GM19467 (cell line): ENCODE results near the gene CDH13.

Experiments used
- ATAC-seq: cut with Tn5 transposase; IDR thresholded peaks from one replicate; pipeline ENCODE4 v1.9.1; 2021; ENCODE audit warnings: mild to moderate bottlenecking, moderate library complexity; ENCODE audit not compliant: unreplicated experiment

Gene CDH13

DNA sequence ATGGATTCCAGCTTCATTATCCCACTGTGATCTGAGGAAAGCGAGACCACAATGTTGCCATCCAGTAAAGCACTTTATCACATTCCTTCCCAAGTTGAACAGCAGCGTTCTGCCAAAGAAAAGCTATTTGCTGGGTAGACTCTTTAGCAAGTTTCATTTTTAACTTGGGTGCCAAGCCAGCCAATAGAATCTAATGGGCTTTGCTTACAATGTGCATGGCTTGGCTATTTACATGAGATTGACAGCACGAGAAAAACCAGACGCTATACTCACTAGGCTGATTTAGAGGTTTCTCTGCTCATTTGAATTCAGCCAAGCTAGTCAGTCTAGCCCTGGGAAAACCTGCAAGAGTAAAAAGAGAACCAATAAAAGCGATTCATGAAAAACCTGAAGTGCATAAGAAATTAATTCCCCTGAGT lies 108.9 kb downstream of the CDH13 start:
- ATAC-seq = no peak

DNA sequence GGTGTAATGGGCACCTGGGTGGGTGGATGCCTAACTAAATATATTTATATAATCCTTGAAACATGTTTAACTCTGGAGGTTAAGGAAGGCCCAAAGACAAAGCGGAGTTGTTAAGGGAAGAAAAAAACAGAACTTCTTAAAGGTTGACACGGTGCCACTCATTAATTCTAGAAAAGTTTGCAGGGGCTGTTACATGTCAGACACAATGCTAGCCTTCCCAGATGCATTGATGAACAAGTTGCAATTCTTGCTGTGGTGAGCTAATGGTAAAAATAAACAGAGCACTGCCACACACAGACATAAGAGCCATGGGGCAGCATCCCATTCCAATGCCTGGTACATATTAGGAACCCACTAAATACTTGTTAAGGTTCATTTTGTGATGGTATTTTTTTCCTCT lies 109.5 kb downstream of the CDH13 start:
- ATAC-seq = no peak

DNA sequence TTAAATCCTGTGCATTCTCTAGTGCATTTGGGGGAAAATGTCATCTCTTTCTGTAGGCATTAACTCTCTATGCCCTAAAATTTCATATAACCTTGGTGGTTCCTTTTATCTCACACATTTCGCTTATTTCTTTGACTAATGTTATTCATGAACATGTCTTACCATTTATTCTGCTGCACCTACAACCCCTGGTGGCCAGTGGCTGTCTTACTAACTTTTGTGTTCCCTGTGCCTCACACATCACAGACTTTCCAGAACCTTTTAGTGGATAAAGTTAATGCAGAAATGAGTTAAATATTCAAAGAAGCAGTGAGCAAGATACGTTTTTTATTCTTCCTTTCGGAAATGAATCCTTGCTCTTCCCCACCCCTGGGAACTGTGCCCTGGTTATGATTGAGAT lies 111.9 kb downstream of the CDH13 start:
- no peak for ATAC-seq

DNA sequence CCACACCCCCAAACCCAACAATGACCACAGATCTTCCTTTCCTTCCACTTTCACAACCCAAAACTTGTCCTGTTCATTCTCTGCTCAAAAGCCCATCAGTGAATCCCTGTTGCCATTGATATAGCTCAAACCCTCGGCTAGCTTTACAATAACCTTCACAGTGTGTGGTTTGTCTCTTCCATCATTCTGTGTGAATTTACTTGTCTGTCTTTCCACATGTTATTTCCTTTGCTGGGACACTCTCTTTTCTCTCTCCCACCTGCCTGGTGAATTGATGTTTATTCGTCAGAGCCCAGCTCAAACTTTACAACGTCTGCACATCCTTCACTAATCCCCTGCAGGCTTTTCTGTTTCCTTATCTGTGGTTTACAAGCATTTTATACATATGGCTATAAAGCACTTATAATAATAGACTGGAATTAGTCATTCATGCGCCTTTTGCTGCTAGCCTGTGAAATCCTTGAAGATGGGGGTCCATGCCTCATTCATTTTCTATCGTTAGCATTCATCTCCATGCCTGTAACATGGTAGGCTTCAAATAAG lies 114.4 kb downstream of the CDH13 start:
- ATAC-seq = no peak

DNA sequence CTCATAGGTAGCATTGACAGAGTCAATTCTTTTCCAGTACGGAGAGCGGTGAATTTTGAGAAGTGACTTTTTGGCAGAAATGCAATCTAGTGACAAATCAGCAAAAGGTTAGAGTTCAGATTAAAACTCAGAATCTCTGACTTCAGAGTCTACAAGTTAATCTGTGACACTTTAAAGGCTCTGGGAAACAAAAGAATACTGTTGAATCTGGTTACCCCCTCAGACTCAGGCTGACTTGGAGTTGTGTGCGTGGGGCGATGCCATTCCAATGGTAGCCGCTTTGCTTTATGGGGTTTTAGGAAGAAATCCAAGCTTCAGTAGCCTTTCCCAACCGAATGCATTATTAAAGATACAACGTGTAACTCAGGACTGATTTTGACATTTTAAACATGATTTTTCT lies 118.2 kb downstream of the CDH13 start:
- no peak for ATAC-seq

DNA sequence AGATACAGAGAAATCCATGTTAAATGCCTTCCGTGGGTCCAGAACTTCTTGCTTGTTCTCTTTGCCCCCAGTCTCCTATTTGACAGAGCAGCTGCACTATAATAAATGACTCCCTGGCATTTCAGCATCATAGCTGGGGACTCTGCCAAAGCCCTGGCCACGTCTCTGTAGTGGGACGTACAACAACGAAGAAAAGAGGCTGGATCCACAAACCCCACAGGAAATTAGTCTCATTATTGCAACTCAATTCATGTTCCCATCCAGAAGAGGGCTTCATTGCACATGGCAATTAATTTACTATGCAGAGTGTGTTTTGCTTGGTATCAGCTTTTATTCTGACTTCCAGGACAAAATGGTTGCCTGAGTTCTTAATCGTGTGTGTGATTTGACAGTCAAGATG lies 121.3 kb downstream of the CDH13 start:
- no peak for ATAC-seq

DNA sequence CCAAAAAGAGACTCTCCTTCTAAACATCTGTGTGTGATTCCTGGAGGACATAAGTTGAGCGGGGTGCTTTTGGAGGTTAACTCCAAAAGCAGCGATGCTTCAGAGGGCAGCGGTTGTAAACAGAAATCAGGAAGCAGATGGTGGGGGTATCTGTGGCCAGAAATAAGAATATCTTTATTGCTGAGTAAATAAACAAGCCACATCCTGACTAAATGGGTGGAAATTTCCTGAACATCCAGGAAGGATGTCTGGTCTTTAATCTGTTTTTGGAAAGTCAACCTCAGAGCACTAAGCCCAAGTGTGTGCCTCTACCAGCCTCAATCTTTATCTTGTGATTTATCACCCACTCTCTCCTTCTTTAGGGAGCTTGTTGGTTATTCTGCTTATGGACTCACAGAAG lies 123.3 kb downstream of the CDH13 start:
- ATAC-seq = no peak

DNA sequence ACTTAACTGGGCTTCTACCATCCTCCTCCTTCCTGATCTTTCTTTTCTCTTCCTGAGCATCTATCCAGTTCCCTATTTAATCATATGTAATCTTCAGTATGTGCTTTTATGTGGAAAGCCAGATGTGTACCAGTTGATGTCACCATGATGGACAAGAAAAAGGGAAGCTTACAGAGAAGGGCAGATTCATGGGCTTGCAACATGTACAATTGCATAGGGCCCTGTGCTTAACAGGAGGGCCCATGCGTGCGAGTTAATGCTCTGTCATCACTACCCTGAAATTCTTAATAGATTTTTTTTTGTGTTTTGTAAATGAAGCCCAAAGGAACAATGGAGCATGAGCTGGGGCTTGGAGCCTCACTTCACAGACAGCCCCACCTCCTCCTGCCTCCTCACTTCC lies 124.3 kb downstream of the CDH13 start:
- no peak for ATAC-seq

DNA sequence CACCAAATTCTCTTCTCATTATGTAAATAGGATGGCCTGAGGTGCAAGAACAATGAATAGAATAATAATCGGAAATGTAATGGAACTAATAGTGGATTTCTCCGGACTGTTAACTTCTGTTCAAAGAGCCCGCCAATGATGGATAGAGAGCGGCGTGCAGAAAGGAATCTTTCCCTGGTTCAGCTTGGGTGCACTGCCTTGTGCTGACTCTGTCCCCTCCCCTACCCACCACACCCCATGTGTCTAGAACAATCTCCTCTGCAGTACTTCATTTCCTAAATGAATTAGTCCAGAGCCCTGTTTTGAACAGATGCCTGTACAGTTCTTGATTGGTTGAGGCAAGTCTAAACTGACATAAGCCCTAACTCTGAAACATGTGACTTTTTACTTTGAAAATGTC lies 125.4 kb downstream of the CDH13 start:
- ATAC-seq = no peak

DNA sequence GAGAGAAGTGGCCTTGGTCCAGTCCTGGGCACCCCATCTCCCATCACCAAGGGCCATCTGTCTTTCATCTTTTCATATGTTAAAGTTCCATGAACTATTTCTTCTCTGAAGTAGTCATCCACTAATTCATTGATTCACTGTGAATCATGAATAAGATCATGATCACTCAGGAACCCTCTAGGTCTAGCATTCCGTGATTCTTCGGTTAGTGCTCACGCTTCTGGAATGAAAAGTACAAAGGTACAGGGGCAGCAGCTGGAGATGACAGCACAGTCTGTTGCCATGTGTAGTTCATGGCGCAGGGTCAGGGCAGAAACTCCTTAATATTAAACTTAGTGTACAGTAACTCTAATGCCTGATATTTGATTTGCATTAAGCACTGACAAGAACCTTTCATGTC lies 127.1 kb downstream of the CDH13 start:
- ATAC-seq = no peak

DNA sequence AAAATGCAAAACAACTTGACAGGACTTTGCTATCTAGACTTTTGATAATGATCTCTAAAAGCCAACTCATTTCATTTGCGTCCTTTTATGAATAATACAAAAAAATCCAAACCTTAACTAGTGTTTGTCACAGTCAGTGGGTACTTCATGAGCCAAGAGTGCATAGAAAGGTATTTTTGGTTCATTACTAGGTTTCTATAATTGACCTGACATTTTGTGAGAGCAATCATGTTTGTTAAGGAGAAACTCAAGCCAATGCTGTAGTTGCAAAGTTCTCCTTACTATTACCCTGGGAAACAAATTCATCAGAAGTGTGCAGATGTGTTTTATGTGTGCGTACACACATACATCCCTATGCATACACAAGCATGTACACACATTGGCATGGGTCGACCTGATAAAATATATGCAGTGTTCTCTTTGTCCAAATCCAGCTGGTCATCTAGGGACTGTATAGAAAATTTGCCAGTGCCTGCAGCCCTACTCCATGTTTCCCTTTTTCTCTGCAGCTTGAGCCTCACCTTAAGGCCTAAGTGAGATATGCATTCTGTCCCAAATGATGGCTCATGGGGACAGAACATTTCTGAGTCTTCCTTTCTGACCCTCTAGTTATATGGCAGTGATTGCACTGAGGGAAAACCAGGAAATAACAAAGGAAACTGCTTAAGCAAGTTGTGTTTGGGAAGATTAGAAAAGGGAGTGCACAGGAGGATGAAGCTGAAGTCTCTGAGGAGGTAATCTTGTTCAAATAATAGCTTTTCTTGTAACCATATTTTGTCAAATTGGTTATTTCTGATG lies 128.1 kb downstream of the CDH13 start:
- ATAC-seq = no peak

DNA sequence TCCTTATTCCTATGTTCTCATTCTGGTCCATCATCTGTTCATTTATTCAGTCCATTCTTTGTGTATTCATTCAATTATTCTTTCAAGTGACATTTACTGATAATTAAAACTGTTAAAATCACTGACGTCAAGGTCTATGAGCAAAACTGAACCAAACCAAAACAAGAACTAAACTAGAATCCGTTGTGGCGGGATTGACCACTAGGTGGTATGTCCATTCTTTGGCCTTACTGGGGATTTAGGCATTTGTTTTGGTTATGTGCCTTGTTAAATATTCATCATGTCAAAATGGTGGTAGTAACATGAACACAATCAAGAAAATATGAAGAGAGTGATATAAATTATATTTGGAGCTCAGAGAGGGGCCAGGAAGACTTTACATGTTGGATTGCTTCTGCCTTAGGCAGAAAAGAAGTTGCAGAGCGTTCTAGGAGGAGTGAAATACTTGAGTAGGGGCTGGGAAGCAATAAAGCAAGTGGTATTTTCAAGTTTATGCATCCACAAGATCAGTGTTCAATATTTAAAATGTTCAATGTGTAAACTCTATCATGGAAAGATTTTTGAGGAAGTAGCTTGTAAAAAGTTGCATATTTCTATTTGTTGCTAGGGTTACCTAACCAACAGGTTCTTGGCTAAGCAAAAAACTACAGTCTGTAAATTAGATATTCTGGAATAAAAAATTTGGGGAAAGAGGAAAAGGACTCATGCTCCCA lies 129.0 kb downstream of the CDH13 start:
- ATAC-seq = no peak

DNA sequence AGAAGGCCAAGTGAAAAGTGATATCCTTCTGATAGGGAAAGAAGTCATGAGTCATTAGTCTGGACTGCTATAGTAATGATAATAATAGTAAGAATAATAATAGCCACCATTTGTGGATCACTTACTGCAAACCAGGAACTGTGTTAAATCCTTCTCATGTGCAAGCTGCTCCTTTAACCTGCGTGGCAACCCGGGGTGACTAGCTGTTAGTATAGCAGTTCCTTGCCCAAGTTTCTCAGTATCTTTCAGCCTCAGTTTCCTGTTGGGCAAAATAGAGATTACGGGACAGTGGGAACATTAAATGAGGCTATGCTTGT lies 129.5 kb downstream of the CDH13 start:
- ATAC-seq = no peak

DNA sequence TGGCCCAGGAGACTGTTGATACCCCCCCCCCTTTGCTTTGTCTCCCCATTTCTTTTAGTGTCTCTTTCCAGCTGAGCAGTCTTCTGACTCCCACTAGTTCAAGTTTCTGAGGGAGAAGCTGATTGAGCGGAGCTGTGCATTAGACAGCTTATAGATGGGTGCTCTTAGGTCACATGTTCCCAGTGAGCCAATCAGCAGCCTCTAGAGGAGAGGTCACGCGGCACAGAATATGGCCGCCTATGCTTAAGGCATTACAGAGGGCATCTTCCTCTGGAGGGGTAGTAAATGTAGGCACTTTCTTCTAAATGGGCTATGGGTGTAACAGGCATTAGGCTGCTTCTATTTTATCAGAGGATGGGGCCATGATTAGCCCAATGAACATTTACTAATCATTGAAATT lies 131.6 kb downstream of the CDH13 start:
- ATAC-seq = no peak

DNA sequence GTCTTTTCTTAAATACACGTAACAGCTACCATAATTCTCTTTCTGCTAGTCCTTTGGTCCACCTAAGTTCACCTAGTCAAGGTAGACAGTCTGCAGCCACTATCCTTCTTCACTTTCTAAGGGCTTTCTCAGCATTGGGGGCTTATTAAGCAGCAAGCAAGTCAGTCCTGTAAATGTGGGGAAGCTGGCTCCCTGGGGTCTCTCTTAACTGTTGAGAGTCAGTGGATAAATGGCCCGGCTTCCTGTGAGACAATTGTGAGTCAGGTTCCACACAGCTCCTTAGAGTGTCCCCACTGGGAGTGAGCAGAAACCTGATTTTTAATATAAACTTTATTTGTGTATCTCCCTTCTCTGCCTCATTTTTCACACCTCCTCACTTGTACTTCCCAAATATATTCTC lies 132.1 kb downstream of the CDH13 start:
- ATAC-seq = no peak

DNA sequence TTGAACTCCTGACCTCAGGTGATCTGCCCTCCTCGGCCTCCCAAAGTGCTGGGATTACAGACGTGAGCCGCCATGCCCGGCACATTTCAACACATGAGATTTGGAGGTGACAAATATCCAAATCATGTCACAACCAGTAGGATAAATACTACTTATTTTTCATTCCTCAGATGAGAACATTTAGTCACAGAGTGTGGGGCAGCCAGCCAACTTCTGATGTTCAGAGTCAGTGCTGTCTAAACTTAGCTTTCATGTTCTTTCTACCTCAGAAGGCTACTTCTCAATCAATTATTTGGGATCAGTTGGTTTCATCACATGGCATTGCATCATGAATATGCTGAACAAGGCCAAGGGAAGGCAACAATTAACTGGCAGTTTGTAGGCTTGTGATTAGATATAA lies 134.5 kb downstream of the CDH13 start:
- ATAC-seq = no peak

DNA sequence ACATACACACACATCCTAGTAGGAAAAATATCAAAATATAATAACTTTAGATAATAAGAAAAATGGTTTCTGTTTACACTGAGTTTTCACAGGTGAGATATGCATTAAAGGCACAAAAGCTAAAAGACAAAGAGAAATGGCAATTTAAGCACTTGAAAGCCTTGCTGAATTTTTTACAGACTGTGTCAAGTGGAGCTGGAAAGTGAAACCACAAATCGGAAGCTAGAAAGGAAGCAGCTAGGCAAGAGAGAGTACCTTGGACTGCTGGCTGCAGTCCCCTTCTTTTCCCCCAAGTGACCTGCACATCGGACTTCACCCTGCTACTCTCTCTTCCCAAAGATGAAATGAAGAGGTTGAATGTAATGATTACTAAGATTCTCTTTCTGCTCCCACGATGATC lies 135.1 kb downstream of the CDH13 start:
- ATAC-seq = no peak

DNA sequence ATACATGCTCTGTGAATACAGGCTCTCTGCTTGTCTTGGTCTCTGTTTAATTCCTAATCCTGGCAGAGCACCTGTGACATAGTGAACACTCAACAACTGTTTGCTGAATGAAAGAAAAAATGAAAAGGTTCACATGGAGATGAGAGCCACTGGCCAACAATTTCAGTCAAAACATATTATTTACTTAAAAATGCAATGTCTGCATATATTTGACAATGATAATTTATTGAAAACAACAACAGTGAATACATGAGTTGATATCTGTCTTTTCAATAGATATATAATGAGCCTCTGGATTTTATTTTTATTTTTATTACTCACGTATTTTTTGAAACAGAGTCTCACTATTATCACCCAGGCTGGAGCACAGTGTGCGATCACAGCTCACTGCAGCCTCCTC lies 136.6 kb downstream of the CDH13 start:
- ATAC-seq = no peak

DNA sequence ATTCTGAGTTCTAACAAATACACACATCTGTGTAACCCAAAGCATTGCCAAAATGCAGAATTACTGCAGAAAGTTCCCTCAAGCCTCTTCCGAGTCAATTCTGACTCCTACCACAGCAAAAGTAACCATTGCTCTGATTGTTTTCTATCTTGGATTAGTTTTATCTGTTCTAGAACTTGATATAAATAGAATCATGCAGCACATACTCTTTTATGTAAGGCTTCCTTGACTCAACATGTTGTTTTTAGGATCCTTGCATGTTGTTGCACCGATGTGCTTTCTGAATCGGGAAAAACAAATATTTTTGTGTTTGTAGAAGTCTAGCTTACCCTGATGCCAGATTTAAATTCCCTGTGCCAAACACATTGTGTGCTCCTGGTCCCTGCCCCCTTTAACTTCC lies 140.4 kb downstream of the CDH13 start:
- no peak for ATAC-seq

DNA sequence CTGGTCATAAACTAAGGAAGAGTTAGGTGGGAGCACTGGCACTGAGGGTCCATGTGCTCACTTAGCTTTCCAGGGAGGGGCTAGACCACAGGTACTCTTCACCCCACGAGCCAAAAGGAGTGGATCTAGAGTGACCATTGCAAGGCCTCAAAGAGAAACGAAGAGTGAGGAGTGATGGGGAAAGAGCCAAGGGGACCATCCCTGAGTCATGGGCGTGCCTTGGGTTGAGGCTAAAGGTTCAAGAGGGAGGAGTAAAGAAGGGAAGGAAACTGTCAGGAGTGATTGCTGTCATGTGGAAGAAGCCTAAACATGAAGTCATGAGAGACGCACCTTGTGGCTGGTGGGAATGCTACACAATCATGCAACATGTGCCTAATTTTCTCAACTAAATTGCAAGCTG lies 141.0 kb downstream of the CDH13 start:
- no peak for ATAC-seq

DNA sequence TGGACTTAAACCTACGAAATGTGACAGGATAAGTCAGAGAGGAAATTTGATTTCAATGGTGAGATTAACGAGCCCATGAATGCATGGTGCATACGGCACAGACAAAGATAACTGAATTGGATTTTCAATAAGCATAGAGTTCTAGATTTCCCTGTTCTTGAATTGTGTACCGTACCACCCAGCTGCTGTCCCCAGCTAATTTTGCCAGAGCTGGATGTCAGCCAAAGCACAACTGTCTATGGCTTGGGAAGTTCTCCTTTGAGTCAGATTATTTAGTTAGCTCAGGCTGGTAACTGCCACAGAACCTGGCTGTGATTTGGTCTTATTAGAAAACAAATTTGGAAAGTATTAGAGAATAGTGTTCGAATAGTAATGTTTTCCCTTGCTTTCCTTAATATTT lies 143.1 kb downstream of the CDH13 start:
- no peak for ATAC-seq

DNA sequence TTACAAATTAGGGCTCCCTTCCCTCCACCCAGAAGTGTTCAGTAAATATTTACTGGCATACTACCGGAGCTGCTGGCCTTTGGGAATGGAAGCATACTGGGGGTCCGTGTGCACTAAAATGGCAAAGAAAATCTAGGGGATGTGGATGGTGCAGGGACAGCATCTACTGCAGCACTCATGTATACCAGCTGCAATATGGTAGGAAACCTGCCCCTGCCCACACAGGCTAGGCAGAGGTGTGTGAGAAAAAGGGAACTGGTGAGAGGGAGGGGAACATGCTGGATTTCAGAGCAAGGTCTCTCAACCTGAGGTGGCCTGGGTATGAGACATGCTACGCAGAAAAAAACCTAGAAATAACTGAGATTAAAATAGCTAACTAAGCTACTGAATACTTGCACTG lies 145.4 kb downstream of the CDH13 start:
- ATAC-seq = no peak

DNA sequence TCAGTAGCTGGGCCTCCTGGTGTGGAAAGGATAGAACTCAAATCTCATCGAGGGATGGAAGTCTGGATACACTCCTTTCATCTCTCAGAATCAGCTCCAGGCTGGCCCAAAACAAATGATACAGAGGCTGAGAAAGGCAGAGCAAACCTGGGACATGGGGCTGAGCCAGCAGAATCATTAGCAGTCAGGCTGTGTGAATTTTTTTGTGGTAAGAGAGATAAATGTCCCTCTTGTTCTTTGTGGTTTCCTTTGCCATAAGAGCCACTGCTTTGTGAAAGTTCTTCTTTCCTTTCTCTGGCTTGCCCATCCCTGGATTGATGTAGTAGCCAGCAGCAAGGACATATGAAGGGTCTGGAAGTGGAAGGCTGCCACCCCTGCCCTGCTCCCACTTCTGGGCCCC lies 146.2 kb downstream of the CDH13 start:
- no peak for ATAC-seq
